Thoracic aorta (tissue), 2 donors: ENCODE measurements around the gene MLN. TPM values are rescaled to one million over a fixed set of nuclear protein-coding genes. Genes with fewer than 3 reads are reported as not detected.

Experiments used
- ATAC-seq: fragments of 150-250 bp; one replicate; pipeline ENCODE4 v1.8.0; 2017; ENCODE audit warnings: low read depth; ENCODE audit not compliant: insufficient number of reproducible peaks, low FRiP score
- DNase-seq: peaks from one replicate; pipeline ENCODE4 v3.0.0-alpha.2; 2020; ENCODE audit warnings: low spot score
- H3K27ac ChIP-seq, 2 donors: fragments of 200-600 bp; sonication (generic); 1 replicate in 1 of 2; 2 replicates in 1 of 2; pipeline ENCODE4 v1.5.1; 2016; ENCODE audit warnings: mild to moderate bottlenecking in 2 of 2, moderate library complexity in 2 of 2
- H3K27me3 ChIP-seq: fragments of 200-600 bp; sonication (generic); replicated peaks from 2 replicates; pipeline ENCODE4 v1.6.0; 2016; ENCODE audit warnings: mild to moderate bottlenecking; ENCODE audit not compliant: insufficient read depth
- H3K36me3 ChIP-seq: fragments of 200-600 bp; sonication (generic); one replicate; pipeline ENCODE4 v1.5.1; 2016
- H3K4me1 ChIP-seq, 2 donors: fragments of 200-600 bp; sonication (generic); 1 replicate in 1 of 2; 2 replicates in 1 of 2; pipeline versions ENCODE4 v1.5.1 to v1.6.0; 2016; ENCODE audit warnings: low read depth in 2 of 2, mild to moderate bottlenecking in 1 of 2; ENCODE audit not compliant: control insufficient read depth in 1 of 2
- H3K4me3 ChIP-seq: fragments of 200-600 bp; sonication (generic); 2 replicates; pipeline ENCODE4 v1.5.1; 2016; ENCODE audit warnings: mild to moderate bottlenecking
- H3K9me3 ChIP-seq: fragments of 200-600 bp; sonication (generic); 2 replicates; pipeline ENCODE4 v1.5.1; 2016
- total RNA-seq, 2 donors: library from RNA; depleted of rRNA; stranded (reverse); fragments of >200 nt; gene quantifications; one replicate each; pipeline versions ENCODE4 v1.1.0 to v1.2.3, GENCODE V29; 2016
- TF ChIP-seq, protein P1 (sequence below): fragments of 200-600 bp; sonication (generic); IDR thresholded peaks from one replicate; pipeline ENCODE4 v1.5.1; 2019; ENCODE audit warnings: antibody characterized with exemption

MLN gene
- total RNA-seq, 2 donors from 2014 or later, result not detected

DNA sequence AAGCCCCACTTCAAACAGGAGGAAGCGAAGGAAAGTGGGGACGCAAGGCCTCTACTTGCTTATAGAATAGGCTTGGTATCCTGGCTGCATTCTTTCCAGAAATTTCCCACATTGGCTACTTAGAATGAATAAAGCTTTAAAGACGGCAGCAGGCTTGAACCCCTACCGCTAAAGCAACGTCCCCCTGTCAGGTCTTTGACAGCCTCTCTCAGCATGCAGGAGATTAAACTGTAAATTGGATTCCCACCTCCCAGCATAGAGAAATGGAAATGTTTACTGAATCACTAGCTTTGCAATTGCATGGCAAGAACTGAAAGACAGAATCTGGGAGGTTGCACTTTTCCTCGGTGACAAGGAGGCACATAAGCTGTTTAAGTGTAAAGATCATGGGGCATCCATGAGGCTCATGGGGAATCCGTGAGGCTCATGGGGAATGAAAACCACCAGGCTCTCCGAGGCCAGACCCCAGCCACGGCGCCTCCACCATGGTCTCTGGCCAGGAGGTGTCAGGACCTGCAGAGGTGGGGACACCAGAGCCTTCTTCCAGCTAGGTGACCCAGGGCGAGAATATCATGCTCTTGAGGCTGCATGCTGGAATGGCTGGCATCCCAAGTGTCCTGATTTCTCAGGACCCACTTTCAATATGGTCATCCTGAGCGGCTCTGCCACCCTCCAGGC lies 25.2 kb downstream of the MLN start:
- H3K36me3 ChIP-seq, result peaks cover 82% of the 10 kb centered on the region
- ATAC-seq (no peak), DNase-seq (no peak)
- no peak overlapping the region for H3K27ac ChIP-seq
- TF ChIP-seq, protein P1, sequence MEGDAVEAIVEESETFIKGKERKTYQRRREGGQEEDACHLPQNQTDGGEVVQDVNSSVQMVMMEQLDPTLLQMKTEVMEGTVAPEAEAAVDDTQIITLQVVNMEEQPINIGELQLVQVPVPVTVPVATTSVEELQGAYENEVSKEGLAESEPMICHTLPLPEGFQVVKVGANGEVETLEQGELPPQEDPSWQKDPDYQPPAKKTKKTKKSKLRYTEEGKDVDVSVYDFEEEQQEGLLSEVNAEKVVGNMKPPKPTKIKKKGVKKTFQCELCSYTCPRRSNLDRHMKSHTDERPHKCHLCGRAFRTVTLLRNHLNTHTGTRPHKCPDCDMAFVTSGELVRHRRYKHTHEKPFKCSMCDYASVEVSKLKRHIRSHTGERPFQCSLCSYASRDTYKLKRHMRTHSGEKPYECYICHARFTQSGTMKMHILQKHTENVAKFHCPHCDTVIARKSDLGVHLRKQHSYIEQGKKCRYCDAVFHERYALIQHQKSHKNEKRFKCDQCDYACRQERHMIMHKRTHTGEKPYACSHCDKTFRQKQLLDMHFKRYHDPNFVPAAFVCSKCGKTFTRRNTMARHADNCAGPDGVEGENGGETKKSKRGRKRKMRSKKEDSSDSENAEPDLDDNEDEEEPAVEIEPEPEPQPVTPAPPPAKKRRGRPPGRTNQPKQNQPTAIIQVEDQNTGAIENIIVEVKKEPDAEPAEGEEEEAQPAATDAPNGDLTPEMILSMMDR, result no peak
- H3K4me1 ChIP-seq, result peaks cover 5 to 9% of the 10 kb centered on the region in 2 donors
- H3K9me3 ChIP-seq, result no peaks in the 10 kb centered on the region
- H3K27me3 ChIP-seq, result no peaks in the 10 kb centered on the region
- no peak overlapping the region for H3K4me3 ChIP-seq

DNA sequence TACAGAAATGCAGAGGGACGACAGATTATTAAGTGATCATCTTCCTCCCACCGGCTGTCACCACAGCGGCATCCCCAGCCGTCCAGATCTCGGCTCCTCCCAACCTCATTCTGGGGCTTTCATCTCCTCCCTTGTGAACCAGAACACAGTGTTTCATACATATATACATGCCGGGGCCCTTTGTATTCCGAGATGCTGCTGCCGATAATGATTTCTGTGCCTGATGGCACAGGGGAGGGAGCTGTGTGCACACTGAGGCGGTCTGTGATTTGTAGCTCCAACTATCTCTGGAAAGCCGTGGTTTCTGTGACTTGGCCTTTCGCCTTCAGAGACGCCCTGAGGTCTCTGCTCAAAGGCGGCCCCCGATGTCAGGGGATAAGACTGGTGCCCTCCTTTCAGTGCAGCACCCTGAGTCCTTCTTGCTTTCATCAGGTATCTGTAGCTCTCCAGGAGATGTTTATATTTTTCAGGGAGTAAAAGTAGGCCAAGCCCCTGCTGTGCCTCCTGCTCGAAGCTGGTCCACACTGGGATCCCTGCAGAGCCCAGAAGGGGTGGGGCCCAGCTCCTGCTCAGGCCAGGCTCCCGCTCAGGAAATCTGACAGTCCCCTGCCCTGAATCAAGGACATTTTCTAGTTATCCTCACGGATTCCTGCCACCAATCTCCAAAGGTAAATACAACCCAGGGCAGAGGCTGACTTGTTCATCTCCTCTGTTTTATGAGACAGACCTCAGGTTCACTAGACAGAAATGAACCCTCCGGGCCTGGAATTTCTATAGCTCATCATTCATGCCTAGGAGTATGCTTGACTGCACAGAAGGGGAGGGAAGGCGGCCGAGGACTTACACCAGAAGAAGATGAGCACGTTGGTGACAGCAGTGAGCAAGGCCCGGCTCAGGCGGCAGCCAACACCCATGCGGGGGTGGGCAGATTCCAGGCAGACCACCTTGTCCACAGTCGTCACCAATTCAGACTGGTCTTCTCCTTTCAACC lies 26.1 kb downstream of the MLN start:
- Histone ChIP-seq H3K27ac (no peak overlapping the region), H3K36me3 (peaks cover 77% of the 10 kb centered on the region)

DNA sequence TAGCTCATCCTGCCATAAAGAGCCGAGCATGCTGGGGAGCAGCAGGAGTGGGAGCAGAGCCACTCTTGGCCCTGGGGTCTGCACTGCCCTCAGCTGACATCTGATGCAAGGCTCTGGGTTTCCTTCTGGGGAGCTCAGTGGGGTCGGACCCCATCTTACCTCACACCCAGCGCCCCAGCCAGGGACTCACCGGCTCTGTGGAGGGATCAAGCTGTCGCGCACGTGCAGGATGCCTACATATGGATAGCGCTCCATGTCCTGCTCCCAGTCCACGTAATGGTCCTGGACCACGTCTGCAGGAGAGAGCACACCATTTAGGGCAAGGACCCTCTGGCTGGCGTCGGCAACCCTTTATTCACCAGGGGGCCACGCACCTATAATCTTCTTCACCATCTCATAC lies 27.0 kb downstream of the MLN start:
- TF ChIP-seq, protein P1, result no peak
- H3K36me3 ChIP-seq, result peaks cover 75% of the 10 kb centered on the region
- no peak overlapping the region for H3K27ac ChIP-seq
- no peaks in the 10 kb centered on the region for H3K27me3 ChIP-seq
- no peak overlapping the region for H3K4me3 ChIP-seq
- H3K4me1 ChIP-seq, result peaks cover 10 to 25% of the 10 kb centered on the region in 2 donors
- no peaks in the 10 kb centered on the region for H3K9me3 ChIP-seq
- ATAC-seq (no peak), DNase-seq (no peak)

More for the DNA sequence above, 26.1 kb downstream of the MLN start:
- peaks cover 5 to 17% of the 10 kb centered on the region in 2 donors for H3K4me1 ChIP-seq
- TF ChIP-seq, protein P1, result no peak
- DNase-seq (no peak), ATAC-seq (no peak)
- H3K4me3 ChIP-seq, result no peak overlapping the region
- H3K27me3 ChIP-seq, result no peaks in the 10 kb centered on the region
- H3K9me3 ChIP-seq, result no peaks in the 10 kb centered on the region

DNA sequence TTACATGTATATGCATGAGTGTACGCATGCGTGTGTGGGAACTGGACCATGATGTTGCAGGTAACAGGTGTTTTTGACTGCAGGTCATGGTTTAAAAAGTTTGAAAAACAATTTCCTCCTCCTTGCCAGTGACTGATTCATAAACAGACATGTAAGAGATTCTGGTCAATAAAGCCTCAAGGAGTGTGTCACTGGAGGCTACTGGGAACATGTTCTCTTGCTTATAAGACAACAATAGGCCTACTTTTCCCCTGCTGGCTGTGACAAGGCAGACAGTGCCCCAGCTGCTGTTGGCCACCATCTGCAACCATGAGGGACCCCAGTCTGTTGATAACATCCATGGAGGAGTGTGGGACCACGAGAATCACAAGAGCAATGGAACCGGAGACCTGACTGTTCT lies 27.6 kb downstream of the MLN start:
- no peak overlapping the region for H3K27ac ChIP-seq
- no peak overlapping the region for H3K4me3 ChIP-seq
- ATAC-seq, result no peak
- TF ChIP-seq, protein P1, result no peak
- H3K4me1 ChIP-seq, result peaks cover 7 to 25% of the 10 kb centered on the region in 2 donors
- H3K36me3 ChIP-seq, result peaks cover 75% of the 10 kb centered on the region
- DNase-seq, result no peak
- H3K27me3 ChIP-seq, result no peaks in the 10 kb centered on the region
- H3K9me3 ChIP-seq, result no peaks in the 10 kb centered on the region

DNA sequence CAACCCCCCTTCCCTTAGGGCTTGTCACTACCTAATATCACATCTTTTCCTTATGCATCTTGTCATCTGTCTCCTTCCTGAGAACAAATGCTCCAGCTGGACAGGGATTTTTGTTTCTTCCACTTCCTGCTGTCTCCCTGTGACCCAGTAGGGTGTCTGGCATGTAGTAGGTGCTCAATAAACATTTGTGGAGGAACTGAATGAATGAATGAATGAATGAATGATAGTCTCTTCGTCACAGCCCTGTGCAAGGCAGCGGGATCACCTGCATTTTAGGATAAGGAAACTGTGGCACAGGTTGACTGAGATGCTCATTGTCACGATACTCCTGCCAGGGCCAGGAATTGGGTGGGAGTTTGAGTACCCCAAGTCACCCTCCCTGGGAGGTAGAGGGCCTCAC lies 29.0 kb downstream of the MLN start:
- H3K4me1 ChIP-seq, result peaks cover 19 to 37% of the 10 kb centered on the region in 2 donors
- no peaks in the 10 kb centered on the region for H3K9me3 ChIP-seq
- TF ChIP-seq, protein P1, result no peak
- no peak overlapping the region for H3K27ac ChIP-seq
- H3K27me3 ChIP-seq, result no peaks in the 10 kb centered on the region
- H3K36me3 ChIP-seq, result peaks cover 64% of the 10 kb centered on the region
- H3K4me3 ChIP-seq, result no peak overlapping the region
- ATAC-seq (no peak), DNase-seq (no peak)
